Panc1 (cell line): Measurements from ENCODE around the gene GNPTG. TPM values are rescaled to one million over a fixed set of nuclear protein-coding genes. Genes with fewer than 3 reads are reported as not detected.

Source experiments
- ATAC-seq: fragments of 200-7000 bp; cut with Tn5 transposase; 2 replicates; pipeline ENCODE4 v1.9.1; 2020; ENCODE audit warnings: mild to moderate bottlenecking, moderate library complexity
- BruUV-seq: library from RNA; stranded (reverse); fragments of 400-500 nt; replicated peaks from 2 replicates; lab custom pipeline; 2021; lab: Mats Ljungman, UMichigan
- CTCF ChIA-PET: fragments of 300-600 bp; sonication (Branson Sonifier 250); formaldehyde crosslinking; loops from one replicate; lab custom pipeline; 2022; ENCODE audit warnings: antibody characterized with exemption; lab: Charles Lee
- POLR2A ChIA-PET: fragments of 300-600 bp; sonication (Branson Sonifier 250); formaldehyde crosslinking; loops from one replicate; lab custom pipeline; 2022; ENCODE audit warnings: antibody characterized with exemption; lab: Charles Lee
- DNase-seq: peaks from one replicate; pipeline ENCODE4 v3.0.0-alpha.2; 2010; ENCODE audit warnings: low read depth, low spot score
- H3K27ac ChIP-seq: 2 replicates; pipeline ENCODE4 v1.5.1; 2011; ENCODE audit warnings: mild to moderate bottlenecking, low read length, inconsistent platforms
- H3K27me3 ChIP-seq: fragments of 200-500 bp; sonication (Bioruptor generic); 2 replicates; pipeline ENCODE4 v1.6.0; 2014; ENCODE audit warnings: low read length, inconsistent platforms; ENCODE audit not compliant: control insufficient read depth, insufficient read depth
- H3K36me3 ChIP-seq: fragments of 200-500 bp; sonication (Bioruptor generic); 2 replicates; pipeline ENCODE4 v1.5.1; 2014; ENCODE audit warnings: inconsistent platforms, mild to moderate bottlenecking, low read length, moderate library complexity; ENCODE audit not compliant: control insufficient read depth, insufficient read depth
- H3K4me1 ChIP-seq: 2 replicates; pipeline ENCODE4 v1.5.1; 2011; ENCODE audit warnings: inconsistent platforms, mild to moderate bottlenecking, low read length, moderate library complexity; ENCODE audit not compliant: control insufficient read depth, insufficient read depth
- H3K4me3 ChIP-seq, 2 experiments: 2 replicates each; pipeline ENCODE4 v1.5.1; 2011 to 2012; ENCODE audit warnings: low read depth in 2 of 2, low read length in 2 of 2, mild to moderate bottlenecking in 2 of 2, inconsistent platforms in 1 of 2, moderate library complexity in 1 of 2
- H3K9me3 ChIP-seq: fragments of 200-500 bp; sonication (Bioruptor generic); 2 replicates; pipeline ENCODE4 v1.5.1; 2014; ENCODE audit warnings: low read depth, mild to moderate bottlenecking, inconsistent platforms, low read length, moderate library complexity; ENCODE audit not compliant: control insufficient read depth, insufficient read depth
- POLR2AphosphoS5 ChIP-seq: IDR thresholded peaks from 2 replicates; pipeline ENCODE4 v1.6.1; 2012; ENCODE audit warnings: mild to moderate bottlenecking, low read depth, low read length, moderate library complexity
- SIN3A ChIP-seq: IDR thresholded peaks from 2 replicates; pipeline ENCODE4 v1.6.1; 2012; ENCODE audit warnings: low read depth, mild to moderate bottlenecking, low read length, moderate library complexity, borderline replicate concordance; ENCODE audit not compliant: insufficient read depth
- TCF7L2 ChIP-seq: IDR thresholded peaks from 2 replicates; pipeline ENCODE4 v1.6.1; 2011; ENCODE audit warnings: mild to moderate bottlenecking, low read depth, low read length, inconsistent platforms
- in situ Hi-C: cut with HindIII; loops from 2 replicates; pipeline ENCODE4 v1.10.0; 2016; ENCODE audit warnings: low sequenced_read_pairs, low pct_unique_long_range_greater_than_20kb
- intact Hi-C: fragments of 100-400 bp; cut with micrococcal nuclease; formaldehyde crosslinking; loops from one replicate; pipeline ENCODE4 v1.10.0; 2022; ENCODE audit not compliant: unreplicated experiment
- total RNA-seq: library from RNA; stranded (reverse); gene quantifications from one replicate; pipeline ENCODE4 v1.2.1, GENCODE V29; 2021; ENCODE audit not compliant: unreplicated experiment
- TF ChIP-seq, protein P1 (sequence below): fragments of 450-650 bp; IDR thresholded peaks from 2 replicates; pipeline ENCODE4 v1.5.1; 2017; ENCODE audit warnings: mild to moderate bottlenecking
- TF ChIP-seq, protein P2 (sequence below), 2 experiments: IDR thresholded peaks; 2 replicates each; pipeline ENCODE4 v1.6.1; 2011 to 2012; ENCODE audit warnings: low read depth in 2 of 2, control low read depth in 1 of 2, low read length in 1 of 2, mild to moderate bottlenecking in 1 of 2, moderate library complexity in 1 of 2; ENCODE audit not compliant: insufficient read depth in 1 of 2

The GNPTG gene
- total RNA-seq, 1 experiment from 2014 or later = 62.5 TPM

DNA sequence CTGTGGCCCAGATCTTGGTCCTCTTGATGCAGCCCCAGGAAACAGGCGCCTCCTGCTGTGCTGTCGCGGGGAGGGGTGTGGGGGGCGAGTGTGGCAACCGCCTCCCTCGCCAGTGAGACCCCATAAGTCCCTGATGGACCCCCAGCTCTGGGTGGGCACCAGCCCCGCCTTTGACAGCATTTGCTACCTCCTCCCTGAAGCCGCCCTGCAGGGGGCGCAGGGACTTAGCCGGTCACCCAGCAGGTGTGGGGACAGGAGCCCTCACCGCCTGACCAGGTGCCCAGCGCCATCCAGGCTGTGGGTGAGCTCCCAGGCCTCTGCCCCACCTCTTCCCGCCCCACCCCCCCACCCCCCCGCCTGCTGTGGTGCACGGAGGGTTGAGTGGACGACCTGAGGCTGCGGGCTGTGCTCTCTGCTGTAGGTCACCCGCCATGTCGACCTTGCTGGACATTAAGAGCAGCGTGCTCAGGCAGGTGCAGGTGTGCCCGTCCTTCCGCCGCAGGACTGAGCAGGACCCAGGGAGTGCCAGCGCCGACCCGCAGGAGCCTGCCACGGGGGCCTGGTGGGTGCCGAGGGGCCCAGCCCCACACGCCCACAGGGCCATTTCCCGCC lies 13.5 kb upstream of the GNPTG start:
- Histone ChIP-seq H3K27me3 (no peaks in the 10 kb centered on the region), H3K4me3 (no peak overlapping the region), H3K36me3 (no peaks in the 10 kb centered on the region), H3K9me3 (no peaks in the 10 kb centered on the region), H3K4me1 (peaks cover 3% of the 10 kb centered on the region), H3K27ac (no peak overlapping the region)
- POLR2A ChIA-PET = no interaction called here
- in situ Hi-C loops (no loop called here), intact Hi-C loops (no loop called here)
- ATAC-seq (no peak), DNase-seq (no peak)
- TF ChIP-seq TCF7L2 = no peak
- TF ChIP-seq, protein P1, sequence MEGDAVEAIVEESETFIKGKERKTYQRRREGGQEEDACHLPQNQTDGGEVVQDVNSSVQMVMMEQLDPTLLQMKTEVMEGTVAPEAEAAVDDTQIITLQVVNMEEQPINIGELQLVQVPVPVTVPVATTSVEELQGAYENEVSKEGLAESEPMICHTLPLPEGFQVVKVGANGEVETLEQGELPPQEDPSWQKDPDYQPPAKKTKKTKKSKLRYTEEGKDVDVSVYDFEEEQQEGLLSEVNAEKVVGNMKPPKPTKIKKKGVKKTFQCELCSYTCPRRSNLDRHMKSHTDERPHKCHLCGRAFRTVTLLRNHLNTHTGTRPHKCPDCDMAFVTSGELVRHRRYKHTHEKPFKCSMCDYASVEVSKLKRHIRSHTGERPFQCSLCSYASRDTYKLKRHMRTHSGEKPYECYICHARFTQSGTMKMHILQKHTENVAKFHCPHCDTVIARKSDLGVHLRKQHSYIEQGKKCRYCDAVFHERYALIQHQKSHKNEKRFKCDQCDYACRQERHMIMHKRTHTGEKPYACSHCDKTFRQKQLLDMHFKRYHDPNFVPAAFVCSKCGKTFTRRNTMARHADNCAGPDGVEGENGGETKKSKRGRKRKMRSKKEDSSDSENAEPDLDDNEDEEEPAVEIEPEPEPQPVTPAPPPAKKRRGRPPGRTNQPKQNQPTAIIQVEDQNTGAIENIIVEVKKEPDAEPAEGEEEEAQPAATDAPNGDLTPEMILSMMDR = peak; percentile 88
- TF ChIP-seq, protein P2, sequence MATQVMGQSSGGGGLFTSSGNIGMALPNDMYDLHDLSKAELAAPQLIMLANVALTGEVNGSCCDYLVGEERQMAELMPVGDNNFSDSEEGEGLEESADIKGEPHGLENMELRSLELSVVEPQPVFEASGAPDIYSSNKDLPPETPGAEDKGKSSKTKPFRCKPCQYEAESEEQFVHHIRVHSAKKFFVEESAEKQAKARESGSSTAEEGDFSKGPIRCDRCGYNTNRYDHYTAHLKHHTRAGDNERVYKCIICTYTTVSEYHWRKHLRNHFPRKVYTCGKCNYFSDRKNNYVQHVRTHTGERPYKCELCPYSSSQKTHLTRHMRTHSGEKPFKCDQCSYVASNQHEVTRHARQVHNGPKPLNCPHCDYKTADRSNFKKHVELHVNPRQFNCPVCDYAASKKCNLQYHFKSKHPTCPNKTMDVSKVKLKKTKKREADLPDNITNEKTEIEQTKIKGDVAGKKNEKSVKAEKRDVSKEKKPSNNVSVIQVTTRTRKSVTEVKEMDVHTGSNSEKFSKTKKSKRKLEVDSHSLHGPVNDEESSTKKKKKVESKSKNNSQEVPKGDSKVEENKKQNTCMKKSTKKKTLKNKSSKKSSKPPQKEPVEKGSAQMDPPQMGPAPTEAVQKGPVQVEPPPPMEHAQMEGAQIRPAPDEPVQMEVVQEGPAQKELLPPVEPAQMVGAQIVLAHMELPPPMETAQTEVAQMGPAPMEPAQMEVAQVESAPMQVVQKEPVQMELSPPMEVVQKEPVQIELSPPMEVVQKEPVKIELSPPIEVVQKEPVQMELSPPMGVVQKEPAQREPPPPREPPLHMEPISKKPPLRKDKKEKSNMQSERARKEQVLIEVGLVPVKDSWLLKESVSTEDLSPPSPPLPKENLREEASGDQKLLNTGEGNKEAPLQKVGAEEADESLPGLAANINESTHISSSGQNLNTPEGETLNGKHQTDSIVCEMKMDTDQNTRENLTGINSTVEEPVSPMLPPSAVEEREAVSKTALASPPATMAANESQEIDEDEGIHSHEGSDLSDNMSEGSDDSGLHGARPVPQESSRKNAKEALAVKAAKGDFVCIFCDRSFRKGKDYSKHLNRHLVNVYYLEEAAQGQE (IDR thresholded peaks at IDR 0.05; ENCODE audit: insufficient read depth in 1 of 2, low read depth in 2 of 2, low read length in 1 of 2) = no peak
- CTCF ChIA-PET = interaction anchor here (0.6 kb wide), 1 partner anchor 380 kb away, joined by 3 read pairs; no protein-coding TSS in a partner anchor
- BruUV-seq = no TSS peak

DNA sequence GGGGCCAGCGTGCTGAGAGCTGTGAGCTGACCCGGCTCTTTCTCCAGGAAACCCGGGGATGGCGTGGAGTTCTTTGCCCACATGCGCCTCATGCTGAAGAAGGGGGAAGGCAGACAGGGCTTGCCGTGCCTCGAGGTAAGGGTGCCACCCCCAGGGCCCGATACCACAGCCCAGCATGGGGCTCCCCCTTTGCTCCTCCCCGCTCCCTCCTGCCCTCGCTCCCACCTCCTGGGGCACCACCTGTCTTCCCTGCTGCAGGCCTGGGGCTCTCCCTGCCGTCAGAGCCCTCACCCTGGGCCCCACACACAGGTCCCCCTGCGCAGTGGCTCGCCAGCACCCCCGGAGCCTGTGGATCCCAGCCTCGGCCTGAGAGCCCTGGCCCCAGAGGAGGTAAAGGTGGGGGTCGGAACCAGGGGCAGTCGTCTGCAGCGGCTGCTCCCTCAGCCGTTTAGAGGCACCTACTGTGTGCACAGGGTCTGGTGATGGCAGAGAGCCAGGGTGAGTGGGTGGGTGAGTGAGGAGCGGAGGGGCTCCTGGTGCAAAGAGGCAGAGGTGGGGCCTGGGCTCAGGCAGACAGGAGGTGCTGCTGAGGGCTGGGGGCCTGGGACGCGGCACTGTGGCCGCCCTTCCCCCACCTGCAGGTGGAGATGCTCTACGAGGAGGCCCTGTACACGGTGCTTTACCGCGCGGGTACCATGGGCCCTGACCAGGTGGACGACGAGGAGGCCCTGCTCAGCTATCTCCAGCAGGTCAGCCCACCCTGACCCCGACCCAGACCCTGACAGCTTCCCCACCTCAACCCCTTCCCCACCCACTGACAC lies 12.7 kb upstream of the GNPTG start:
- H3K36me3 ChIP-seq = no peaks in the 10 kb centered on the region
- no peak overlapping the region for H3K27ac ChIP-seq
- H3K4me3 ChIP-seq = no peak overlapping the region
- H3K9me3 ChIP-seq = no peaks in the 10 kb centered on the region
- ChIA-PET CTCF (no interaction called here), POLR2A (no interaction called here)
- intact Hi-C loops = no loop called here
- H3K27me3 ChIP-seq = no peaks in the 10 kb centered on the region
- BruUV-seq = no TSS peak
- ATAC-seq (no peak), DNase-seq (no peak)
- in situ Hi-C loops = no loop called here
- H3K4me1 ChIP-seq = peaks cover 3% of the 10 kb centered on the region
- TF ChIP-seq, protein P2 (IDR thresholded peaks at IDR 0.05; ENCODE audit: insufficient read depth in 1 of 2, low read depth in 2 of 2, low read length in 1 of 2) = no peak
- TF ChIP-seq, protein P1 = no peak
- no peak for TF ChIP-seq POLR2AphosphoS5
- no peak for TF ChIP-seq TCF7L2
- TF ChIP-seq SIN3A = no peak
